WTC11 (cell line): ENCODE measurements around the gene ST6GALNAC3. TPM values are rescaled to one million over a fixed set of nuclear protein-coding genes. Genes with fewer than 3 reads are reported as not detected.

Source experiments
- ATAC-seq: fragments of 200-7000 bp; cut with Tn5 transposase; 2 replicates; pipeline ENCODE4 v1.10.0; 2021; ENCODE audit warnings: mild to moderate bottlenecking, moderate library complexity
- CTCF ChIA-PET: fragments of 300-600 bp; sonication (Branson Sonifier 250); formaldehyde crosslinking; loops from one replicate; lab custom pipeline; 2021; ENCODE audit warnings: antibody characterized with exemption; lab: Charles Lee
- POLR2A ChIA-PET: fragments of 350-600 bp; sonication (Branson Sonifier 250); formaldehyde crosslinking; loops from one replicate; lab custom pipeline; 2021; ENCODE audit warnings: antibody characterized with exemption; lab: Charles Lee
- DNase-seq: peaks from one replicate; pipeline ENCODE4 v3.0.0; 2021; ENCODE audit warnings: low spot score
- H3K27ac Mint-ChIP-seq: 2 replicates; pipeline ENCODE4 v1.8.0; 2021; ENCODE audit warnings: mixed read lengths
- H3K27me3 Mint-ChIP-seq: 2 replicates; pipeline ENCODE4 v1.8.0; 2021; ENCODE audit warnings: low read depth, mild to moderate bottlenecking, moderate library complexity, mixed read lengths
- H3K36me3 Mint-ChIP-seq: 2 replicates; pipeline ENCODE4 v1.8.0; 2021; ENCODE audit warnings: mixed read lengths
- H3K4me1 Mint-ChIP-seq: 2 replicates; pipeline ENCODE4 v1.8.0; 2022; ENCODE audit warnings: mixed read lengths
- H3K4me3 Mint-ChIP-seq: 2 replicates; pipeline ENCODE4 v1.8.0; 2021; ENCODE audit warnings: mild to moderate bottlenecking, moderate library complexity, mixed read lengths
- H3K9me3 Mint-ChIP-seq: 2 replicates; pipeline ENCODE4 v1.8.0; 2021; ENCODE audit warnings: mixed read lengths
- CBFB ChIP-seq: sonication (generic); formaldehyde crosslinking; IDR thresholded peaks from 2 replicates; pipeline ENCODE4 v1.8.1; 2022; ENCODE audit warnings: mild to moderate bottlenecking, low read depth, missing genetic modification reagents
- EMX1 ChIP-seq: fragments of 250-450 bp; sonication (Bioruptor Pico); IDR thresholded peaks from 2 replicates; pipeline ENCODE4 v1.8.0; 2021; ENCODE audit warnings: mild to moderate bottlenecking
- GABPB1 ChIP-seq: sonication (generic); formaldehyde crosslinking; IDR thresholded peaks from 2 replicates; pipeline ENCODE4 v1.8.1; 2023; ENCODE audit warnings: mild to moderate bottlenecking, missing genetic modification reagents
- GRHL2 ChIP-seq: fragments of 250-450 bp; sonication (Bioruptor Pico); IDR thresholded peaks from 2 replicates; pipeline ENCODE4 v1.8.0; 2022; ENCODE audit warnings: mild to moderate bottlenecking, moderate library complexity; ENCODE audit not compliant: insufficient replicate concordance, severe bottlenecking
- GTF2I ChIP-seq: fragments of 250-450 bp; sonication (Bioruptor Pico); conservative IDR thresholded peaks from 2 replicates; pipeline ENCODE4 v1.4.0; 2021; ENCODE audit warnings: mild to moderate bottlenecking
- JUN ChIP-seq: sonication (generic); formaldehyde crosslinking; IDR thresholded peaks from 2 replicates; pipeline ENCODE4 v1.8.0; 2023; ENCODE audit warnings: mild to moderate bottlenecking, missing genetic modification reagents
- NR3C1 ChIP-seq: sonication (generic); formaldehyde crosslinking; conservative IDR thresholded peaks from 2 replicates; pipeline ENCODE4 v1.8.1; 2023; ENCODE audit warnings: low read depth, mild to moderate bottlenecking, missing genetic modification reagents
- RELA ChIP-seq: sonication (generic); formaldehyde crosslinking; IDR thresholded peaks from 2 replicates; pipeline ENCODE4 v1.8.1; 2022; ENCODE audit warnings: missing genetic modification reagents, mild to moderate bottlenecking, borderline replicate concordance
- RORB ChIP-seq: fragments of 250-450 bp; sonication (Bioruptor Pico); IDR thresholded peaks from 2 replicates; pipeline ENCODE4 v1.9.0; 2021; ENCODE audit warnings: mild to moderate bottlenecking
- SP1 ChIP-seq: sonication (generic); formaldehyde crosslinking; conservative IDR thresholded peaks from 2 replicates; pipeline ENCODE4 v1.8.1; 2022; ENCODE audit warnings: missing genetic modification reagents
- ZNF219 ChIP-seq: sonication (generic); formaldehyde crosslinking; IDR thresholded peaks from 2 replicates; pipeline ENCODE4 v1.8.0; 2023; ENCODE audit warnings: missing genetic modification reagents, mild to moderate bottlenecking, borderline replicate concordance
- ZNF423 ChIP-seq: fragments of 250-450 bp; sonication (Bioruptor Pico); IDR thresholded peaks from 2 replicates; pipeline ENCODE4 v2.1.2; 2022; ENCODE audit warnings: mild to moderate bottlenecking, moderate library complexity
- total RNA-seq: library from RNA; stranded (reverse); gene quantifications from 3 replicates; pipeline ENCODE4 v1.2.3, GENCODE V29; 2021
- TF ChIP-seq, protein P1 (sequence below): sonication (generic); formaldehyde crosslinking; IDR thresholded peaks from 2 replicates; pipeline ENCODE4 v1.8.1; 2022; ENCODE audit warnings: mild to moderate bottlenecking, missing genetic modification reagents, moderate library complexity, borderline replicate concordance
- TF ChIP-seq, protein P2 (sequence below): sonication (generic); formaldehyde crosslinking; IDR thresholded peaks from 2 replicates; pipeline ENCODE4 v1.8.1; 2022; ENCODE audit warnings: low read depth, missing genetic modification reagents, borderline replicate concordance
- TF ChIP-seq, protein P3 (sequence below): sonication (generic); formaldehyde crosslinking; IDR thresholded peaks from 2 replicates; pipeline ENCODE4 v1.8.1; 2023; ENCODE audit warnings: mild to moderate bottlenecking, missing genetic modification reagents, moderate library complexity
- TF ChIP-seq, protein P4 (sequence below): sonication (generic); formaldehyde crosslinking; conservative IDR thresholded peaks from 2 replicates; pipeline ENCODE4 v1.8.1; 2022; ENCODE audit warnings: mild to moderate bottlenecking, missing genetic modification reagents
- TF ChIP-seq, protein P5 (sequence below): sonication (generic); formaldehyde crosslinking; IDR thresholded peaks from 2 replicates; pipeline ENCODE4 v1.8.0; 2022; ENCODE audit warnings: mild to moderate bottlenecking, missing genetic modification reagents
- TF ChIP-seq, protein P6 (sequence below): sonication (generic); formaldehyde crosslinking; IDR thresholded peaks from 2 replicates; pipeline ENCODE4 v1.8.1; 2022; ENCODE audit warnings: missing genetic modification reagents, borderline replicate concordance
- TF ChIP-seq, protein P7 (sequence below): sonication (generic); formaldehyde crosslinking; IDR thresholded peaks from 2 replicates; pipeline ENCODE4 v1.8.1; 2022; ENCODE audit warnings: low read depth, mild to moderate bottlenecking, moderate library complexity, missing genetic modification reagents, borderline replicate concordance
- TF ChIP-seq, protein P8 (sequence below): sonication (generic); formaldehyde crosslinking; IDR thresholded peaks from 2 replicates; pipeline ENCODE4 v1.8.0; 2023; ENCODE audit warnings: mild to moderate bottlenecking, missing genetic modification reagents

Gene ST6GALNAC3
- total RNA-seq, 1 experiment from 2014 or later: 11.9 TPM

DNA sequence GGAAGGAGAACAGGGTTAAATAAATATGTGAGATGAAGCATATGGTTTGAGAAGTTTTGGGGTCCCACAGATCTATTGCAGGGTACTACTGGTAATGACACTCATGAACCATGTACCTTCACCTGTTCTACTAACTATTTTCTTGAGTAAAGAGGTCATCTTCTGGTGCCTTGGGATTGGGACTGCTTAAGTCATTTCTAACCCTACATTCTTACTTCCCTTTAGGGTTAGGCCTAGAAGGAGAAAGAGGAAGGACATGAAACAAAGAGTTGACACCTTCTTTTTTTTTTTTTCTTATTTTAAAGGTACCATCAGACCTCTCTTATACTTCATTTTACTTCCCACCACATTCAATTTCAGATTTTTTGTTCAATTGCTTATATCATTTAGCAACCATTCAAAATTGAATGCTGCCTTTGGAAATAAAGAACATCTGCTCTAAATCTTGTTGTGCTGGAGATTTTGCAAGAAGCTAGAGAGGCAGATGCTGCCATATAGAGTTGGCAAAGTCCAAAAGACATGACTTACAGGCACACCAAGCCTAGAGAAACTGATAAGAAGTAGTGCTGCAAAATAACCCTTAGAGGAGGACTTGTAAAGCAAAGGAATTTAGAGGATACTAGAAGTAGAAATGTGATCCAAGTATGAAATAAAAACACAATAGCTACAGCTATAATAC, 418.3 kb downstream of the ST6GALNAC3 start:
- POLR2A ChIA-PET: no interaction called here
- Mint-ChIP-seq H3K36me3 (no peaks in the 10 kb centered on the region), H3K4me1 (peaks cover 30% of the 10 kb centered on the region), H3K27me3 (no peaks in the 10 kb centered on the region), H3K27ac (no peak overlapping the region), H3K4me3 (no peak overlapping the region), H3K9me3 (0 out of 2 replicates have a peak, but pooled peaks cover 3% of the 10 kb centered on the region)
- CTCF ChIA-PET: no interaction called here
- ATAC-seq (no peak), DNase-seq (no peak)
- TF ChIP-seq SP1 (CRISPR knock-in tag): no peak
- TF ChIP-seq CBFB: no peak
- TF ChIP-seq JUN (CRISPR knock-in tag): no peak
- TF ChIP-seq GRHL2 (CRISPR knock-in tag): no peak
- TF ChIP-seq, protein P1, sequence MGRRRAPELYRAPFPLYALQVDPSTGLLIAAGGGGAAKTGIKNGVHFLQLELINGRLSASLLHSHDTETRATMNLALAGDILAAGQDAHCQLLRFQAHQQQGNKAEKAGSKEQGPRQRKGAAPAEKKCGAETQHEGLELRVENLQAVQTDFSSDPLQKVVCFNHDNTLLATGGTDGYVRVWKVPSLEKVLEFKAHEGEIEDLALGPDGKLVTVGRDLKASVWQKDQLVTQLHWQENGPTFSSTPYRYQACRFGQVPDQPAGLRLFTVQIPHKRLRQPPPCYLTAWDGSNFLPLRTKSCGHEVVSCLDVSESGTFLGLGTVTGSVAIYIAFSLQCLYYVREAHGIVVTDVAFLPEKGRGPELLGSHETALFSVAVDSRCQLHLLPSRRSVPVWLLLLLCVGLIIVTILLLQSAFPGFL: no peak
- no peak for TF ChIP-seq RORB
- TF ChIP-seq EMX1 (CRISPR knock-in tag): no peak
- TF ChIP-seq GABPB1 (CRISPR knock-in tag): no peak
- TF ChIP-seq ZNF423 (CRISPR knock-in tag): no peak
- TF ChIP-seq, protein P2, sequence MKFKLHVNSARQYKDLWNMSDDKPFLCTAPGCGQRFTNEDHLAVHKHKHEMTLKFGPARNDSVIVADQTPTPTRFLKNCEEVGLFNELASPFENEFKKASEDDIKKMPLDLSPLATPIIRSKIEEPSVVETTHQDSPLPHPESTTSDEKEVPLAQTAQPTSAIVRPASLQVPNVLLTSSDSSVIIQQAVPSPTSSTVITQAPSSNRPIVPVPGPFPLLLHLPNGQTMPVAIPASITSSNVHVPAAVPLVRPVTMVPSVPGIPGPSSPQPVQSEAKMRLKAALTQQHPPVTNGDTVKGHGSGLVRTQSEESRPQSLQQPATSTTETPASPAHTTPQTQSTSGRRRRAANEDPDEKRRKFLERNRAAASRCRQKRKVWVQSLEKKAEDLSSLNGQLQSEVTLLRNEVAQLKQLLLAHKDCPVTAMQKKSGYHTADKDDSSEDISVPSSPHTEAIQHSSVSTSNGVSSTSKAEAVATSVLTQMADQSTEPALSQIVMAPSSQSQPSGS (CRISPR knock-in tag): no peak
- TF ChIP-seq, protein P3, sequence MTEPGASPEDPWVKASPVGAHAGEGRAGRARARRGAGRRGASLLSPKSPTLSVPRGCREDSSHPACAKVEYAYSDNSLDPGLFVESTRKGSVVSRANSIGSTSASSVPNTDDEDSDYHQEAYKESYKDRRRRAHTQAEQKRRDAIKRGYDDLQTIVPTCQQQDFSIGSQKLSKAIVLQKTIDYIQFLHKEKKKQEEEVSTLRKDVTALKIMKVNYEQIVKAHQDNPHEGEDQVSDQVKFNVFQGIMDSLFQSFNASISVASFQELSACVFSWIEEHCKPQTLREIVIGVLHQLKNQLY (CRISPR knock-in tag): no peak
- no peak for TF ChIP-seq ZNF219
- TF ChIP-seq, protein P4, sequence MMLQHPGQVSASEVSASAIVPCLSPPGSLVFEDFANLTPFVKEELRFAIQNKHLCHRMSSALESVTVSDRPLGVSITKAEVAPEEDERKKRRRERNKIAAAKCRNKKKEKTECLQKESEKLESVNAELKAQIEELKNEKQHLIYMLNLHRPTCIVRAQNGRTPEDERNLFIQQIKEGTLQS (CRISPR knock-in tag): no peak
- TF ChIP-seq, protein P5, sequence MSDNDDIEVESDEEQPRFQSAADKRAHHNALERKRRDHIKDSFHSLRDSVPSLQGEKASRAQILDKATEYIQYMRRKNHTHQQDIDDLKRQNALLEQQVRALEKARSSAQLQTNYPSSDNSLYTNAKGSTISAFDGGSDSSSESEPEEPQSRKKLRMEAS (CRISPR knock-in tag): no peak
- TF ChIP-seq GTF2I: no peak
- TF ChIP-seq, protein P6, sequence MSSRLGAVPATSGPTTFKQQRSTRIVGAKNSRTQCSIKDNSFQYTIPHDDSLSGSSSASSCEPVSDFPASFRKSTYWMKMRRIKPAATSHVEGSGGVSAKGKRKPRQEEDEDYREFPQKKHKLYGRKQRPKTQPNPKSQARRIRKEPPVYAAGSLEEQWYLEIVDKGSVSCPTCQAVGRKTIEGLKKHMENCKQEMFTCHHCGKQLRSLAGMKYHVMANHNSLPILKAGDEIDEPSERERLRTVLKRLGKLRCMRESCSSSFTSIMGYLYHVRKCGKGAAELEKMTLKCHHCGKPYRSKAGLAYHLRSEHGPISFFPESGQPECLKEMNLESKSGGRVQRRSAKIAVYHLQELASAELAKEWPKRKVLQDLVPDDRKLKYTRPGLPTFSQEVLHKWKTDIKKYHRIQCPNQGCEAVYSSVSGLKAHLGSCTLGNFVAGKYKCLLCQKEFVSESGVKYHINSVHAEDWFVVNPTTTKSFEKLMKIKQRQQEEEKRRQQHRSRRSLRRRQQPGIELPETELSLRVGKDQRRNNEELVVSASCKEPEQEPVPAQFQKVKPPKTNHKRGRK (CRISPR knock-in tag): no peak
- no peak for TF ChIP-seq NR3C1 (CRISPR knock-in tag)
- no peak for TF ChIP-seq RELA (CRISPR knock-in tag)
- TF ChIP-seq, protein P7, sequence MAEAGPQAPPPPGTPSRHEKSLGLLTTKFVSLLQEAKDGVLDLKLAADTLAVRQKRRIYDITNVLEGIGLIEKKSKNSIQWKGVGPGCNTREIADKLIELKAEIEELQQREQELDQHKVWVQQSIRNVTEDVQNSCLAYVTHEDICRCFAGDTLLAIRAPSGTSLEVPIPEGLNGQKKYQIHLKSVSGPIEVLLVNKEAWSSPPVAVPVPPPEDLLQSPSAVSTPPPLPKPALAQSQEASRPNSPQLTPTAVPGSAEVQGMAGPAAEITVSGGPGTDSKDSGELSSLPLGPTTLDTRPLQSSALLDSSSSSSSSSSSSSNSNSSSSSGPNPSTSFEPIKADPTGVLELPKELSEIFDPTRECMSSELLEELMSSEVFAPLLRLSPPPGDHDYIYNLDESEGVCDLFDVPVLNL: no peak

DNA sequence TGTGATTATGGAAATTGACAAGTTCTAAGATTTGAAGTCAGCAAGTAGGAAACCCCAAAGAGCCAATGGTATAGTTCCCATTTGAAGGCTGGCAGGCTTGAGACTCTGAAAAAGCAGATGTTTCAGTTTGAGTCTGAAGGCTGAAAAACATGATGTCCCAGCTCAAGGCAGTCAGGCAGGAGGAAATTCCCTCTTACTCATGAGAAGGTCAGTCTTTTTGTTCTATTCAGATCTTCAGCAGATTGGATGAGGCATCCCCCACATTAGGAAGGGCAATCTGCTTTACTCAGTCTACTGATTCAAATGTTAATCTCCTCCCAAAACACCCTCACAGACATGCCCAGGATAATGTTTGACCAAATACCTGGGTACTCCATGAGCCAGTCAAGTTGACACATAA, 420.3 kb downstream of the ST6GALNAC3 start:
- peaks cover 44% of the 10 kb centered on the region for H3K4me1 Mint-ChIP-seq
- POLR2A ChIA-PET: no interaction called here
- H3K4me3 Mint-ChIP-seq: 0 out of 2 replicates have a peak overlapping the region, but pooled peaks have one; percentile 6
- DNase-seq (no peak), ATAC-seq (peak; percentile 76)
- H3K36me3 Mint-ChIP-seq: no peaks in the 10 kb centered on the region
- CTCF ChIA-PET: no interaction called here
- no peaks in the 10 kb centered on the region for H3K27me3 Mint-ChIP-seq
- H3K9me3 Mint-ChIP-seq: no peaks in the 10 kb centered on the region
- peak overlapping the region; percentile 87 for H3K27ac Mint-ChIP-seq
- TF ChIP-seq, protein P2 (CRISPR knock-in tag): no peak
- TF ChIP-seq, protein P8, sequence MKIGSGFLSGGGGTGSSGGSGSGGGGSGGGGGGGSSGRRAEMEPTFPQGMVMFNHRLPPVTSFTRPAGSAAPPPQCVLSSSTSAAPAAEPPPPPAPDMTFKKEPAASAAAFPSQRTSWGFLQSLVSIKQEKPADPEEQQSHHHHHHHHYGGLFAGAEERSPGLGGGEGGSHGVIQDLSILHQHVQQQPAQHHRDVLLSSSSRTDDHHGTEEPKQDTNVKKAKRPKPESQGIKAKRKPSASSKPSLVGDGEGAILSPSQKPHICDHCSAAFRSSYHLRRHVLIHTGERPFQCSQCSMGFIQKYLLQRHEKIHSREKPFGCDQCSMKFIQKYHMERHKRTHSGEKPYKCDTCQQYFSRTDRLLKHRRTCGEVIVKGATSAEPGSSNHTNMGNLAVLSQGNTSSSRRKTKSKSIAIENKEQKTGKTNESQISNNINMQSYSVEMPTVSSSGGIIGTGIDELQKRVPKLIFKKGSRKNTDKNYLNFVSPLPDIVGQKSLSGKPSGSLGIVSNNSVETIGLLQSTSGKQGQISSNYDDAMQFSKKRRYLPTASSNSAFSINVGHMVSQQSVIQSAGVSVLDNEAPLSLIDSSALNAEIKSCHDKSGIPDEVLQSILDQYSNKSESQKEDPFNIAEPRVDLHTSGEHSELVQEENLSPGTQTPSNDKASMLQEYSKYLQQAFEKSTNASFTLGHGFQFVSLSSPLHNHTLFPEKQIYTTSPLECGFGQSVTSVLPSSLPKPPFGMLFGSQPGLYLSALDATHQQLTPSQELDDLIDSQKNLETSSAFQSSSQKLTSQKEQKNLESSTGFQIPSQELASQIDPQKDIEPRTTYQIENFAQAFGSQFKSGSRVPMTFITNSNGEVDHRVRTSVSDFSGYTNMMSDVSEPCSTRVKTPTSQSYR (CRISPR knock-in tag): no peak
- no peak for TF ChIP-seq GRHL2 (CRISPR knock-in tag)
- no peak for TF ChIP-seq RORB
- TF ChIP-seq GTF2I: no peak
